ENCODE data around the gene SARDH.

The SARDH gene

GRCh38 chr9:133715295-133715865 is 22.8 kb downstream of the SARDH start:
- no peak for DNase-seq (ENCODE audit: low read depth)

- DNase-seq (ENCODE audit: low read depth), result no peak
Observed at GRCh38 chr9:133714606-133715294, 23.4 kb downstream of the SARDH start.

- DNase-seq (ENCODE audit: low read depth), result no peak
Observed at GRCh38 chr9:133713960-133714495, 24.1 kb downstream of the SARDH start.

GRCh38 chr9:133713150-133713959 is 24.8 kb downstream of the SARDH start:
- no peak for DNase-seq (ENCODE audit: low read depth)

GRCh38 chr9:133712221-133713100 is 25.7 kb downstream of the SARDH start:
- DNase-seq (ENCODE audit: low read depth), result no peak

GRCh38 chr9:133711428-133712220 is 26.5 kb downstream of the SARDH start:
- DNase-seq (ENCODE audit: low read depth), result no peak

GRCh38 chr9:133710661-133711427 is 27.3 kb downstream of the SARDH start:
- no peak for DNase-seq (ENCODE audit: low read depth)

GRCh38 chr9:133709691-133710571 is 28.2 kb downstream of the SARDH start:
- no peak for DNase-seq (ENCODE audit: low read depth)

- peak; percentile 77 for DNase-seq (ENCODE audit: low read depth)
Observed at GRCh38 chr9:133709015-133709611, 29.0 kb downstream of the SARDH start.

GRCh38 chr9:133708246-133709014 is 29.7 kb downstream of the SARDH start:
- no peak for DNase-seq (ENCODE audit: low read depth)

- DNase-seq (ENCODE audit: low read depth), result no peak
Observed at GRCh38 chr9:133707763-133708245, 30.3 kb downstream of the SARDH start.

GRCh38 chr9:133707065-133707762 is 30.9 kb downstream of the SARDH start:
- DNase-seq (ENCODE audit: low read depth), result no peak

- no peak for DNase-seq (ENCODE audit: low read depth)
Observed at GRCh38 chr9:133706307-133707050, 31.7 kb downstream of the SARDH start.

GRCh38 chr9:133705576-133705975 is 32.6 kb downstream of the SARDH start:
- no peak for DNase-seq (ENCODE audit: low read depth)

GRCh38 chr9:133704711-133705181 is 33.4 kb downstream of the SARDH start:
- no peak for DNase-seq (ENCODE audit: low read depth)

Data from stimulated activated CD4-positive, alpha-beta T cell treated with anti-CD3 and anti-CD28 coated beads, Interleukin-2, amount 100 ng/mL, for 4 hours (primary cell).